Endothelial cell (in vitro differentiated cells): ENCODE results near the gene MACROD2. TPM values are rescaled to one million over a fixed set of nuclear protein-coding genes. Genes with fewer than 3 reads are reported as not detected.

Experiments used
- DNase-seq: peaks from one replicate; pipeline ENCODE4 v3.0.0; 2021; ENCODE audit warnings: low spot score
- H3K27ac Mint-ChIP-seq: one replicate; pipeline ENCODE4 v1.8.0; 2021; ENCODE audit warnings: mixed read lengths, inconsistent platforms; ENCODE audit not compliant: unreplicated experiment
- H3K27me3 Mint-ChIP-seq: one replicate; pipeline ENCODE4 v1.8.0; 2021; ENCODE audit warnings: mild to moderate bottlenecking, moderate library complexity, mixed read lengths, inconsistent platforms; ENCODE audit not compliant: unreplicated experiment
- H3K36me3 Mint-ChIP-seq: one replicate; pipeline ENCODE4 v1.8.0; 2021; ENCODE audit warnings: mild to moderate bottlenecking, low read depth, mixed read lengths, inconsistent platforms; ENCODE audit not compliant: unreplicated experiment
- H3K4me1 Mint-ChIP-seq: one replicate; pipeline ENCODE4 v1.8.0; 2021; ENCODE audit warnings: mild to moderate bottlenecking, mixed read lengths, inconsistent platforms; ENCODE audit not compliant: unreplicated experiment
- H3K4me3 Mint-ChIP-seq: one replicate; pipeline ENCODE4 v1.8.0; 2021; ENCODE audit warnings: mild to moderate bottlenecking, mixed read lengths, inconsistent platforms; ENCODE audit not compliant: unreplicated experiment
- H3K9me3 Mint-ChIP-seq: one replicate; pipeline ENCODE4 v1.8.0; 2021; ENCODE audit warnings: mixed read lengths, inconsistent platforms; ENCODE audit not compliant: unreplicated experiment
- total RNA-seq: library from RNA; stranded (reverse); fragmentation: NEBNext Ultra II Directional; extraction: Animal tissue kit (Norgen Biotek cat#: 25700); gene quantifications from one replicate; pipeline ENCODE4 v1.2.1, GENCODE V29; 2021; ENCODE audit not compliant: unreplicated experiment
- TF ChIP-seq, protein P1 (sequence below): fragments of 200-600 bp; sonication (generic); IDR thresholded peaks from one replicate; pipeline ENCODE4 v1.5.0; 2021; ENCODE audit warnings: antibody characterized with exemption; ENCODE audit not compliant: unreplicated experiment

Gene MACROD2
- total RNA-seq, 1 donor from 2014 or later: 6.4 TPM

DNA sequence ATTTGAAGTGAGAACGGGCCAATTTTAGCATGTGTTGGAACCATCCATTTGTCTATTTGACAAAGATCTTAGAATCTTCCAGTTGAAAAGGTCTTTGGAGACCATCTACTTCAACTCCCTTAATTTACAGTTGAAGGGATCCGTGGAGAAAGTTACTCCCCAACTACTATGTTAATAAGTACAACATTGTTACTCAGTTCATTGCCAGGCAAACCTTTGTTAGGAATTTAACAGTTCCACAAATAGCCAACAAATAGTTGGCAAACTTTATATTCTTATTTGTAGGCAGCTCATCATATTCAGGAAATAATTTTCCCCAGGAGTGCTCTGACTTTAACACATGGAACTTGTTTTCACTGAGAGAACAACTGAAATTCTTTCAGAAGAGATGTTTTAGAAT lies 423.1 kb downstream of the MACROD2 start:
- no peaks in the 10 kb centered on the region for H3K9me3 Mint-ChIP-seq
- TF ChIP-seq, protein P1, sequence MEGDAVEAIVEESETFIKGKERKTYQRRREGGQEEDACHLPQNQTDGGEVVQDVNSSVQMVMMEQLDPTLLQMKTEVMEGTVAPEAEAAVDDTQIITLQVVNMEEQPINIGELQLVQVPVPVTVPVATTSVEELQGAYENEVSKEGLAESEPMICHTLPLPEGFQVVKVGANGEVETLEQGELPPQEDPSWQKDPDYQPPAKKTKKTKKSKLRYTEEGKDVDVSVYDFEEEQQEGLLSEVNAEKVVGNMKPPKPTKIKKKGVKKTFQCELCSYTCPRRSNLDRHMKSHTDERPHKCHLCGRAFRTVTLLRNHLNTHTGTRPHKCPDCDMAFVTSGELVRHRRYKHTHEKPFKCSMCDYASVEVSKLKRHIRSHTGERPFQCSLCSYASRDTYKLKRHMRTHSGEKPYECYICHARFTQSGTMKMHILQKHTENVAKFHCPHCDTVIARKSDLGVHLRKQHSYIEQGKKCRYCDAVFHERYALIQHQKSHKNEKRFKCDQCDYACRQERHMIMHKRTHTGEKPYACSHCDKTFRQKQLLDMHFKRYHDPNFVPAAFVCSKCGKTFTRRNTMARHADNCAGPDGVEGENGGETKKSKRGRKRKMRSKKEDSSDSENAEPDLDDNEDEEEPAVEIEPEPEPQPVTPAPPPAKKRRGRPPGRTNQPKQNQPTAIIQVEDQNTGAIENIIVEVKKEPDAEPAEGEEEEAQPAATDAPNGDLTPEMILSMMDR: no peak
- no peak overlapping the region for H3K27ac Mint-ChIP-seq
- no peaks in the 10 kb centered on the region for H3K36me3 Mint-ChIP-seq
- no peak for DNase-seq
- no peak overlapping the region for H3K4me3 Mint-ChIP-seq
- H3K27me3 Mint-ChIP-seq: no peaks in the 10 kb centered on the region
- H3K4me1 Mint-ChIP-seq: peaks cover 4% of the 10 kb centered on the region

DNA sequence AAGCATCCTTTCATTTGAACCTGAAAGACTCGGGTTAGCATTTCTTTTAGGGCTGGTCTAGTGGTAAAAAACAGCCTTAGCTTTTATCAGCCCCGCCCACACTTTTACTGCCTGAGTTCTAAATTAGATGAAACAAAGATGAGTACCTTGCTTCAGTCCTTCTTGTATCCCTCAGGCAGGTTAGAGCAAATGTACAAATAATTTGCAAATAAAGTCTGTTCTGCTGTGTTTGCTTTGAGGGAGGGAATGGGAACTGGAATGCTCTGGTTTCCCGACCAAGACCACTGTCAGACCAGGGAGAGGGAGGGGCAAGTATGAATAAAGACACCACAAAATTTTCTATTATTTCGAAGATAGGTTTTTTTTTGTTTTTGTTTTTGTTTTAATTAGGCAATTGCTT lies 427.6 kb downstream of the MACROD2 start:
- H3K36me3 Mint-ChIP-seq: no peaks in the 10 kb centered on the region
- H3K4me3 Mint-ChIP-seq: no peak overlapping the region
- no peak overlapping the region for H3K27ac Mint-ChIP-seq
- H3K4me1 Mint-ChIP-seq: no peaks in the 10 kb centered on the region
- H3K9me3 Mint-ChIP-seq: no peaks in the 10 kb centered on the region
- TF ChIP-seq, protein P1: no peak
- no peak for DNase-seq
- H3K27me3 Mint-ChIP-seq: no peaks in the 10 kb centered on the region

DNA sequence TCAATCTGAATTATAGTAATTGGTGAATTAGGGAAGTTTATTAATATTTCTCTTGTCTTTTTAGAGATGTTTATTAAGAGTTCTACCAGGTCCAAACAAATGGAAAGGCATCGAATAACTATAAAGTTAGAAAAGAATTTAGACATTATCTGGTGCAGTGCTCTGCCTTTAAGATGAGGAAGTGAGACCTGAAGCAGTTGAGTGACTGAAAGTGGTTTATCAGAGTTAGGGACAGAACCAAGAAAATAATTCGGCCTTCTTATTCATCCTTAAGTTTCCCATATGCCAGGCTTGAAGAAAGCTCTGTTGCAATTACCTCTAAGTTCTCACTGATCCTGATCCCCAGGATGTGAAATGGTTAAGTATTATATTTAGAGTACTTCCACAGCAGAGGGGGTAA lies 436.3 kb downstream of the MACROD2 start:
- H3K4me1 Mint-ChIP-seq: no peaks in the 10 kb centered on the region
- H3K27ac Mint-ChIP-seq: no peak overlapping the region
- no peaks in the 10 kb centered on the region for H3K36me3 Mint-ChIP-seq
- no peak for DNase-seq
- H3K27me3 Mint-ChIP-seq: no peaks in the 10 kb centered on the region
- H3K4me3 Mint-ChIP-seq: no peak overlapping the region
- TF ChIP-seq, protein P1: no peak
- H3K9me3 Mint-ChIP-seq: no peaks in the 10 kb centered on the region

DNA sequence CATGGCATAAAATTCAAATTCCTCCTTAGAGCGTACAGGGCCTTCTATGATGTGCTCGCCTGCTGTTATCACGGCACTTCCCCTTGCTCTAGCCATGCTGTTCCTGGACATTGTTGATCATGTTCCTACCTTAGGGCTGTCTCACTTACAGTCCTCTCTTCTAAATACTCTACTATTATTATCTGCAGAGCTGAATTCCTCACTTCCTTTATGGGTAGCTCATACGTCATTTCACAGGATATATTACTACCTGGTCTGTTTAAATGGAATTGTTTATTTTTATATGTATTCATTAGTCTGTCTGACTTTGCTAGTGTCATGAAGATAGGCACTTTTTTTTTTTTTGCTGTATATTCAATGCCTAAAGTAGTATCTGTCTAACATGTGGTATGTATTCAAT lies 436.8 kb downstream of the MACROD2 start:
- Mint-ChIP-seq H3K27me3 (no peaks in the 10 kb centered on the region), H3K4me3 (no peak overlapping the region), H3K9me3 (no peaks in the 10 kb centered on the region), H3K27ac (no peak overlapping the region), H3K36me3 (no peaks in the 10 kb centered on the region), H3K4me1 (no peaks in the 10 kb centered on the region)
- TF ChIP-seq, protein P1: no peak
- no peak for DNase-seq

DNA sequence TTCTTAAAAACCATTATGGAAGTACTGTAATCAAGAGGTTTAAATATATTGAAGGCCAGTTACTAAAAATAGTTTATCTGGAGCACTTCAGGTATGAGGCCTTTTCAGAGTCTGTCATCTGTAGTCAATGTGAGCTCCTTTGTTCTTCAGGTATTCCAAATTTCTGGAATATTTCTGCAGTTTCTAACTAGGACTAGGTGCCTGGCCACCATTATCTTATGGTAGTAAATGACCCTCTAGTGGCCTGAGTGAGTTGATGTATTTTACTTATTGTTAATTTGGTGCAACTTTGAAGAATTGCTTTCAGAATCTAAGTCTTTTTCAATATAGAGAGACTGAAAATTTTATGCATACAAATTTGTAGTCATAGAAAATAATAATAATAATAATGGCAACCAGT lies 437.3 kb downstream of the MACROD2 start:
- Mint-ChIP-seq H3K9me3 (no peaks in the 10 kb centered on the region), H3K27me3 (no peaks in the 10 kb centered on the region), H3K4me3 (no peak overlapping the region), H3K36me3 (no peaks in the 10 kb centered on the region), H3K4me1 (no peaks in the 10 kb centered on the region), H3K27ac (no peak overlapping the region)
- TF ChIP-seq, protein P1: no peak
- DNase-seq: no peak
